ENCODE results near the gene DISC1.

GRCh38 chr1:231926340-231926739, 299.8 kb downstream of the DISC1 start:
- TF ChIP-seq CTCF (IDR thresholded peaks at IDR 0.05; ENCODE audit: low read length) (no peak), EZH2 (IDR thresholded peaks at IDR 0.05; ENCODE audit: borderline replicate concordance, low read length) (no peak)

All from OCI-LY1 (cell line).